MCF 10A (cell line): Measurements from ENCODE around the gene NBEAL1. TPM values are rescaled to one million over a fixed set of nuclear protein-coding genes. Genes with fewer than 3 reads are reported as not detected.
"Not testable (repeated sequence)": the region's sequence is repeated elsewhere in the genome, so short reads cannot be mapped to it uniquely, and the experiment has no call there.

Experiments
- BruUV-seq: library from RNA; stranded (reverse); fragments of 400-500 nt; replicated peaks from 2 replicates; lab custom pipeline; 2021; lab: Mats Ljungman, UMichigan
- CTCF ChIA-PET: fragments of 300-600 bp; sonication (Branson Sonifier 250); formaldehyde crosslinking; extraction: SDS; loops from one replicate; lab custom pipeline; 2021; ENCODE audit warnings: antibody characterized with exemption, inconsistent platforms; lab: Yijun Ruan, JAX
- POLR2A ChIA-PET: fragments of 300-600, 350-650 bp; sonication (Branson Sonifier 250); formaldehyde crosslinking; extraction: SDS; loops from one replicate; lab custom pipeline; 2020; ENCODE audit warnings: antibody characterized with exemption, inconsistent platforms; lab: Yijun Ruan, JAX
- DNase-seq: peaks from one replicate; pipeline ENCODE4 v3.0.0-alpha.2; 2018; ENCODE audit not compliant: unreplicated experiment
- H3K27ac Mint-ChIP-seq: one replicate; pipeline ENCODE4 v1.8.0; 2022; ENCODE audit warnings: mild to moderate bottlenecking, low read depth, mixed read lengths; ENCODE audit not compliant: unreplicated experiment
- H3K27me3 Mint-ChIP-seq: one replicate; pipeline ENCODE4 v1.8.0; 2022; ENCODE audit warnings: mixed read lengths; ENCODE audit not compliant: insufficient read depth, unreplicated experiment
- H3K36me3 Mint-ChIP-seq: one replicate; pipeline ENCODE4 v1.8.0; 2022; ENCODE audit warnings: mild to moderate bottlenecking, moderate library complexity, mixed read lengths; ENCODE audit not compliant: insufficient read depth, unreplicated experiment
- H3K4me1 Mint-ChIP-seq: one replicate; pipeline ENCODE4 v1.8.0; 2022; ENCODE audit warnings: mixed read lengths; ENCODE audit not compliant: insufficient read depth, unreplicated experiment
- H3K4me3 Mint-ChIP-seq: one replicate; pipeline ENCODE4 v1.8.0; 2022; ENCODE audit warnings: mild to moderate bottlenecking, moderate library complexity, mixed read lengths; ENCODE audit not compliant: unreplicated experiment
- H3K9me3 Mint-ChIP-seq: one replicate; pipeline ENCODE4 v1.8.0; 2022; ENCODE audit warnings: mixed read lengths; ENCODE audit not compliant: unreplicated experiment
- intact Hi-C: fragments of 100-400 bp; cut with micrococcal nuclease; formaldehyde crosslinking; loops from 2 replicates; pipeline ENCODE4 v1.14.1; 2022
- total RNA-seq: library from RNA; stranded (reverse); gene quantifications from 2 replicates; pipeline ENCODE4 v1.2.3, GENCODE V29; 2022
- TF ChIP-seq, protein P1 (sequence below): fragments of 200-600 bp; IDR thresholded peaks from one replicate; pipeline ENCODE4 v1.8.0; 2022; ENCODE audit warnings: antibody characterized with exemption, mild to moderate bottlenecking; ENCODE audit not compliant: unreplicated experiment

The NBEAL1 gene
- total RNA-seq, 1 experiment from 2014 or later, result 18.8 TPM

GRCh38 chr2:203080447-203081045, 65.9 kb downstream of the NBEAL1 start:
- no TSS peak for BruUV-seq
- ChIA-PET CTCF (no interaction called here), POLR2A (interaction anchor here (0.8 to 1.1 kb wide), 2 partner anchors 31 to 65 kb away, joined by 3 to 4 read pairs; no protein-coding TSS in a partner anchor)
- Mint-ChIP-seq H3K36me3 (peaks cover 32% of the 10 kb centered on the region), H3K27ac (no peak overlapping the region), H3K9me3 (no peaks in the 10 kb centered on the region), H3K27me3 (no peaks in the 10 kb centered on the region), H3K4me1 (no peaks in the 10 kb centered on the region), H3K4me3 (no peak overlapping the region)
- DNase-seq, result no peak
- intact Hi-C loops, result no loop called here
- TF ChIP-seq, protein P1, sequence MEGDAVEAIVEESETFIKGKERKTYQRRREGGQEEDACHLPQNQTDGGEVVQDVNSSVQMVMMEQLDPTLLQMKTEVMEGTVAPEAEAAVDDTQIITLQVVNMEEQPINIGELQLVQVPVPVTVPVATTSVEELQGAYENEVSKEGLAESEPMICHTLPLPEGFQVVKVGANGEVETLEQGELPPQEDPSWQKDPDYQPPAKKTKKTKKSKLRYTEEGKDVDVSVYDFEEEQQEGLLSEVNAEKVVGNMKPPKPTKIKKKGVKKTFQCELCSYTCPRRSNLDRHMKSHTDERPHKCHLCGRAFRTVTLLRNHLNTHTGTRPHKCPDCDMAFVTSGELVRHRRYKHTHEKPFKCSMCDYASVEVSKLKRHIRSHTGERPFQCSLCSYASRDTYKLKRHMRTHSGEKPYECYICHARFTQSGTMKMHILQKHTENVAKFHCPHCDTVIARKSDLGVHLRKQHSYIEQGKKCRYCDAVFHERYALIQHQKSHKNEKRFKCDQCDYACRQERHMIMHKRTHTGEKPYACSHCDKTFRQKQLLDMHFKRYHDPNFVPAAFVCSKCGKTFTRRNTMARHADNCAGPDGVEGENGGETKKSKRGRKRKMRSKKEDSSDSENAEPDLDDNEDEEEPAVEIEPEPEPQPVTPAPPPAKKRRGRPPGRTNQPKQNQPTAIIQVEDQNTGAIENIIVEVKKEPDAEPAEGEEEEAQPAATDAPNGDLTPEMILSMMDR, result no peak

- H3K9me3 Mint-ChIP-seq, result no peaks in the 10 kb centered on the region
- no peaks in the 10 kb centered on the region for H3K27me3 Mint-ChIP-seq
- intact Hi-C loops, result no loop called here
- CTCF ChIA-PET, result interaction anchor here (1.1 kb wide), 1 partner anchor 10 kb away, joined by 5 read pairs; no protein-coding TSS in a partner anchor
- no peak for DNase-seq
- no peaks in the 10 kb centered on the region for H3K4me1 Mint-ChIP-seq
- no TSS peak for BruUV-seq
- TF ChIP-seq, protein P1, result no peak
- no peak overlapping the region for H3K4me3 Mint-ChIP-seq
- H3K27ac Mint-ChIP-seq, result peak overlapping the region; percentile 55
- H3K36me3 Mint-ChIP-seq, result peaks cover 54% of the 10 kb centered on the region
- POLR2A ChIA-PET, result no interaction called here
Observed at GRCh38 chr2:203083328-203083727, 68.7 kb downstream of the NBEAL1 start.

DNA sequence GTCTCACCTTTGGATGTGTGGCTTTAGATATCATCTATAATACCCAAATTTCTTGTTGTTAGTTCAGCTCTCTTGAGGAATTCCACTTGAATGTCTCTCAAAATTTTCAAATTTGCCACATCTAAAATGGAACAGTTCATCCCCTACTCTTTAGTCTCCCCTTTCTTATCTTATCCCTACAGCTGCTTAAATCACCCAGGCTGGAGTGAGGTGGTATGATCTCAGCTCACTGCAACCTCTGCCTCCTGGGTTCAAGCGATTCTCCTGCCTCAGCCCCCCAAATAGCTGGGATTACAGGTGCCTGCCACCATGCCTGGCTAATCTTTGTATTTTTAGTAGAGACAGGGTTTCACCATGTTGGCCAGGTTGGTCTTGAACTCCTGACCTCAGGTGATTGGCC, 71.7 kb downstream of the NBEAL1 start:
- peaks cover 52% of the 10 kb centered on the region for H3K36me3 Mint-ChIP-seq
- H3K27me3 Mint-ChIP-seq, BruUV-seq, H3K9me3 Mint-ChIP-seq, H3K4me3 Mint-ChIP-seq, DNase-seq, H3K27ac Mint-ChIP-seq, intact Hi-C loops, H3K4me1 Mint-ChIP-seq: not testable (repeated sequence)
- CTCF ChIA-PET, result interaction anchor here (0.6 to 0.7 kb wide), 2 partner anchors 241 to 512 kb away, joined by 3 to 5 read pairs; no protein-coding TSS in a partner anchor
- POLR2A ChIA-PET, result interaction anchor here (0.5 kb wide), 1 partner anchor 67 kb away, joined by 3 read pairs; no protein-coding TSS in a partner anchor

- H3K36me3 Mint-ChIP-seq, result peaks cover 48% of the 10 kb centered on the region
- H3K4me1 Mint-ChIP-seq, H3K9me3 Mint-ChIP-seq, POLR2A ChIA-PET, H3K27ac Mint-ChIP-seq, CTCF ChIA-PET, H3K27me3 Mint-ChIP-seq, intact Hi-C loops, DNase-seq, BruUV-seq, H3K4me3 Mint-ChIP-seq: not testable (repeated sequence)
Observed at GRCh38 chr2:203090721-203091120, 76.0 kb downstream of the NBEAL1 start.

- no peaks in the 10 kb centered on the region for H3K9me3 Mint-ChIP-seq
- no TSS peak for BruUV-seq
- intact Hi-C loops, result loop anchor here (5.0 kb wide), 1 partner anchor 185 kb away; the partner anchor contains the start of genes CARF and WDR12
- TF ChIP-seq, protein P1, result peak; percentile 23
- DNase-seq, result peak; percentile 24
- H3K27ac Mint-ChIP-seq, result no peak overlapping the region
- ChIA-PET CTCF (interaction anchor here (0.7 to 1.1 kb wide), 2 partner anchors 13 to 672 kb away, joined by 3 read pairs; no protein-coding TSS in a partner anchor), POLR2A (interaction anchor here (1.0 kb wide), 1 partner anchor 12 kb away, joined by 3 read pairs; no protein-coding TSS in a partner anchor)
- no peaks in the 10 kb centered on the region for H3K27me3 Mint-ChIP-seq
- H3K4me3 Mint-ChIP-seq, result no peak overlapping the region
- peaks cover 24% of the 10 kb centered on the region for H3K36me3 Mint-ChIP-seq
- H3K4me1 Mint-ChIP-seq, result no peaks in the 10 kb centered on the region
Observed at GRCh38 chr2:203097735-203098134, 83.1 kb downstream of the NBEAL1 start.

- POLR2A ChIA-PET, H3K27me3 Mint-ChIP-seq, H3K4me3 Mint-ChIP-seq, BruUV-seq, H3K4me1 Mint-ChIP-seq, intact Hi-C loops, DNase-seq, H3K27ac Mint-ChIP-seq: not testable (repeated sequence)
- peaks cover 11% of the 10 kb centered on the region for H3K9me3 Mint-ChIP-seq
- CTCF ChIA-PET, result interaction anchor here (1.2 kb wide), 1 partner anchor 82 kb away, joined by 3 read pairs; no protein-coding TSS in a partner anchor
- peaks cover 30% of the 10 kb centered on the region for H3K36me3 Mint-ChIP-seq
Observed at GRCh38 chr2:203102357-203102756, 87.7 kb downstream of the NBEAL1 start.
